Ishikawa (cell line): Measurements from ENCODE around the gene PBX1.

Experiments used
- CEBPB ChIP-seq: IDR thresholded peaks from 2 replicates; pipeline ENCODE4 v1.6.1; 2012
- CREB1 ChIP-seq: IDR thresholded peaks from 2 replicates; pipeline ENCODE4 v1.6.1; 2012; ENCODE audit warnings: low read depth
- EGR1 ChIP-seq: IDR thresholded peaks from 2 replicates; pipeline ENCODE4 v1.6.1; 2012
- EP300 ChIP-seq: IDR thresholded peaks from 2 replicates; pipeline ENCODE4 v1.6.1; 2012; ENCODE audit warnings: borderline replicate concordance
- FOXM1 ChIP-seq: IDR thresholded peaks from 2 replicates; pipeline ENCODE4 v1.6.1; 2012; ENCODE audit warnings: low read depth, borderline replicate concordance
- RAD21 ChIP-seq: IDR thresholded peaks from 2 replicates; pipeline ENCODE4 v1.6.1; 2012; ENCODE audit warnings: low read depth
- TAF1 ChIP-seq: IDR thresholded peaks from 2 replicates; pipeline ENCODE4 v1.6.1; 2012; ENCODE audit warnings: low read depth, mild to moderate bottlenecking
- TCF12 ChIP-seq: IDR thresholded peaks from 2 replicates; pipeline ENCODE4 v1.6.1; 2012; ENCODE audit warnings: low read depth
- TEAD4 ChIP-seq: IDR thresholded peaks from 2 replicates; pipeline ENCODE4 v1.6.1; 2012
- YY1 ChIP-seq: IDR thresholded peaks from 2 replicates; pipeline ENCODE4 v1.6.1; 2012; ENCODE audit warnings: low read depth
- ZBTB7A ChIP-seq: IDR thresholded peaks from 2 replicates; pipeline ENCODE4 v1.6.1; 2012; ENCODE audit warnings: low read depth
- TF ChIP-seq, protein P1 (sequence below): IDR thresholded peaks from 2 replicates; pipeline ENCODE4 v1.6.1; 2012; ENCODE audit warnings: low read depth, mild to moderate bottlenecking
- TF ChIP-seq, protein P2 (sequence below): IDR thresholded peaks from 2 replicates; pipeline ENCODE4 v1.6.1; 2012
- TF ChIP-seq, protein P3 (sequence below): IDR thresholded peaks from 2 replicates; pipeline ENCODE4 v1.6.1; 2012

PBX1 gene

DNA sequence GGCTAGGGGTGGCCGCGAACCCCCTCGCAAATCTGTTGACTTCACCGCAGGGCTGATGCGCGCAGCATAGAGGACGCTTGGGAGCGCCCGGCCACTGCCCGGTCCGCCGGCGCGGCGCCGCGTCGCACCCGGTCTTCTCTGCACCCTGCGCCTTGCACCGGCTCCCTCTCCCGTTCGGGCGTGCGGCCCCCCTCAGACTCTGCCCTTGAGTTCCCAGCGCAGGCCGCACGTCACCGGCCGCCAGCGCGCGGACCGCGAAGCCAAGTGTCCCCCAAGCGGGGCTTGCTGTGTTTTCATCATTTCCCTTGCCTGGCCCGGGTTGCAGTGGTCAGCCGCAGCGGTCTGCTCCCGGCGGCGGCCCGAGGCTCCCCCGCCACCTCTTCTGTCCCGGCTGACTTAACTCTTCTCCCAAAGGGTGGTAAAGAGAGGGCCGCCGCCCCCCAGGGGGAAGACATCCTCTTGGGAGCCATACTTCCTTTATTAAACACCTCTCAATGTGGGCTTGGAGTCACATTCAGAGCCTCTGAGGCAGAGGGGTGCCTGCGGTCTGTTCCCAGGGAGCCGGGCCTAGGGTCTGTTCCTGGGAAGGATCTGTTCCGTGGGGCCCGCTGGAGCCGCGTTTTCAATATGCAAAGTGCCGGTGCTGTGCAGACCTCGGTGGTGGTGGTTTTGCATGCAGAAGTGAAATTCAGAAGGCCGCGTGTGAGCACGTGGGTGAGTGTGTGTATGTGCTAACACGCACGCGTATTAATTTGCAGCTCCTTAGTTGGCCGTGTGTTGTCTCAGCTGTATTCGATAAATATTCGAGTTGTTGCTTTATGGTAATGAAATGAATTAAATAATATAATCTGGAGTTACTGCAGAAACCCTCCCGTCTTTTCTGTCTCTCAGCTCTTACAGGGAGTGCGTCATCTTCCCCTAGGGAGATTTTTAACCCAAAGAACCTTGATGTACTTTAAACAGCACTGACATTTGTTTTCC lies 17.6 kb downstream of the PBX1 start:
- TF ChIP-seq EGR1: no peak
- no peak for TF ChIP-seq EP300
- TF ChIP-seq, protein P1, sequence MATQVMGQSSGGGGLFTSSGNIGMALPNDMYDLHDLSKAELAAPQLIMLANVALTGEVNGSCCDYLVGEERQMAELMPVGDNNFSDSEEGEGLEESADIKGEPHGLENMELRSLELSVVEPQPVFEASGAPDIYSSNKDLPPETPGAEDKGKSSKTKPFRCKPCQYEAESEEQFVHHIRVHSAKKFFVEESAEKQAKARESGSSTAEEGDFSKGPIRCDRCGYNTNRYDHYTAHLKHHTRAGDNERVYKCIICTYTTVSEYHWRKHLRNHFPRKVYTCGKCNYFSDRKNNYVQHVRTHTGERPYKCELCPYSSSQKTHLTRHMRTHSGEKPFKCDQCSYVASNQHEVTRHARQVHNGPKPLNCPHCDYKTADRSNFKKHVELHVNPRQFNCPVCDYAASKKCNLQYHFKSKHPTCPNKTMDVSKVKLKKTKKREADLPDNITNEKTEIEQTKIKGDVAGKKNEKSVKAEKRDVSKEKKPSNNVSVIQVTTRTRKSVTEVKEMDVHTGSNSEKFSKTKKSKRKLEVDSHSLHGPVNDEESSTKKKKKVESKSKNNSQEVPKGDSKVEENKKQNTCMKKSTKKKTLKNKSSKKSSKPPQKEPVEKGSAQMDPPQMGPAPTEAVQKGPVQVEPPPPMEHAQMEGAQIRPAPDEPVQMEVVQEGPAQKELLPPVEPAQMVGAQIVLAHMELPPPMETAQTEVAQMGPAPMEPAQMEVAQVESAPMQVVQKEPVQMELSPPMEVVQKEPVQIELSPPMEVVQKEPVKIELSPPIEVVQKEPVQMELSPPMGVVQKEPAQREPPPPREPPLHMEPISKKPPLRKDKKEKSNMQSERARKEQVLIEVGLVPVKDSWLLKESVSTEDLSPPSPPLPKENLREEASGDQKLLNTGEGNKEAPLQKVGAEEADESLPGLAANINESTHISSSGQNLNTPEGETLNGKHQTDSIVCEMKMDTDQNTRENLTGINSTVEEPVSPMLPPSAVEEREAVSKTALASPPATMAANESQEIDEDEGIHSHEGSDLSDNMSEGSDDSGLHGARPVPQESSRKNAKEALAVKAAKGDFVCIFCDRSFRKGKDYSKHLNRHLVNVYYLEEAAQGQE: no peak
- TF ChIP-seq YY1: no peak
- no peak for TF ChIP-seq TCF12
- no peak for TF ChIP-seq TAF1
- TF ChIP-seq, protein P2, sequence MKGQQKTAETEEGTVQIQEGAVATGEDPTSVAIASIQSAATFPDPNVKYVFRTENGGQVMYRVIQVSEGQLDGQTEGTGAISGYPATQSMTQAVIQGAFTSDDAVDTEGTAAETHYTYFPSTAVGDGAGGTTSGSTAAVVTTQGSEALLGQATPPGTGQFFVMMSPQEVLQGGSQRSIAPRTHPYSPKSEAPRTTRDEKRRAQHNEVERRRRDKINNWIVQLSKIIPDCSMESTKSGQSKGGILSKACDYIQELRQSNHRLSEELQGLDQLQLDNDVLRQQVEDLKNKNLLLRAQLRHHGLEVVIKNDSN: no peak

DNA sequence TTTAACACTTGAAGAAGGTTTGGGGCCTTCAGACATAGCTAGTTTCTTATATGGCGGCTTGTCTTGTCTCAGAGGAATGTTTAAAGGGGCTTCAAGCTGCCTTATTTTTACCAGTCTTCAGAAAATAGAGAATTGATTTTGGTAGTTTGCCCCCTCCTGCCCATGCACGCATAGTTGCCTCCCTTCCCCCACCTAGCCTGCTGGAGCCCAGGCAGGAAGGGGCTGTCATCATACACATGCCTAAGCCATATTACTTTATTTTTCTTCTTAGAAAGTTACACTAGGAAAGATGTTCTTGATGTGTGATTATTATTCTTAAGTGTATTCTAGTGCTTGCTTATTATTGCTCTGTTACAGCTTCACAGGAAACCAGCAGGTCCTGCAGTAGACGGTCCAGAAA lies 18.3 kb downstream of the PBX1 start:
- TF ChIP-seq, protein P2: no peak
- TF ChIP-seq ZBTB7A: no peak
- TF ChIP-seq, protein P1: no peak
- no peak for TF ChIP-seq TEAD4
- TF ChIP-seq CEBPB: no peak
- TF ChIP-seq RAD21: no peak
- TF ChIP-seq, protein P3, sequence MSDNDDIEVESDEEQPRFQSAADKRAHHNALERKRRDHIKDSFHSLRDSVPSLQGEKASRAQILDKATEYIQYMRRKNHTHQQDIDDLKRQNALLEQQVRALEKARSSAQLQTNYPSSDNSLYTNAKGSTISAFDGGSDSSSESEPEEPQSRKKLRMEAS: no peak
- no peak for TF ChIP-seq EGR1
- no peak for TF ChIP-seq TAF1

DNA sequence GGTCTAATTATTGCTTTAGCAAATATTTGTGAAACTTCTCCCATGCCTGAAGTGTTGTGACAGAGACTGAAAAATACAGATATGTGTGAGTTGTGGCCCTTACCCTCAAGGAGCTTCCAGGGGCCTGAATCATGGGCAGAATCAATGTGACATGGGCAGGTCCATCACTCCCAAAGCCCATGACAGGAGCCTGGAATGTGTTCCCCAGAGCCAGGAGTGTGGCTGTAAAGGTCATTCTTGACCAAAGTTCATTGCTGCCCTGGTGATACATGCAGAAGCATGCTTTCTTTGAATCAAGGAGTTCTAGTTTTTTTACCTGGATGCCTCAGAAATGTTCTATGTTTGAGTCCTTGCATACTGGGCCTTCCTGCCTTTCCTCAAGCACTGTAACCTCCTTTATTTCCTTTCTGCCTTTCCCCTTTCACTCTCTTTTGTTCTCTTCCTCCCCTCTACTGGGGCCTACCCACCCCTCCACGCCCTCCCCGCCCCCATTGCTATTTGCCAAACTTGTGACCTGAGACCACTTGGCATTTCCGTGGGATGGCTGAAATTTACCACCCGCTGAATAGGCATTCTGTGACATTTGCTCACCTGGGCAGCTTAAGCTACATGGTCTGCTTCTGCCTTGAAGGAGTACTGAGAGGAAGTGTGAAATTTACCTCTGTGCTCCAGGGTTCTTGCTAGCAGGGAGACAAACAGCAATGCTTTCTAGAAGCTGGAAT lies 19.7 kb downstream of the PBX1 start:
- TF ChIP-seq TCF12: no peak
- peak; percentile 50; the same call in 1 of the 2 replicates for TF ChIP-seq TEAD4
- no peak for TF ChIP-seq CEBPB
- TF ChIP-seq EGR1: no peak
- no peak for TF ChIP-seq FOXM1
- 0 out of 2 replicates have a peak, but pooled peaks have one; percentile 32 for TF ChIP-seq ZBTB7A
- TF ChIP-seq CREB1: no peak
- TF ChIP-seq, protein P3: 0 out of 2 replicates have a peak, but pooled peaks have one; percentile 13

DNA sequence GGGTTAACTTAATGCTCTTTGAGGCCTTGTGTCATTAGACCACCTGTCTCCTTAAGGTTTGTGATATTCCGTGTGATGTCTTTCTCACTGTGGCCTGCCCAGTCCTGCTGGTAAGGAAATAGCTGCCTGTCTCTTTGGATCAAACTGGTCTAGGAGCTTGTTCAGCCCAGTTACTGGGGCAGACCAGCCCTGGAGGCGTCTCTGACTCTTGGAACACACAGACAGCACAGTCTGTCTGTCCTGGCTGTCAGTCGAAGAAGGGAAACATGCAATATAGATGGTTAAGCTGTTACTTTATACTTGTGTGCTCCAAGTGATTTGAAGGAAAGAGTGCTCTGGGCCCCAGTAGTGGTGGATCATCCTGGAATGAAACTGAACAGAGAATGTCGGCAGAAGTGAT lies 20.4 kb downstream of the PBX1 start:
- TF ChIP-seq TAF1 (no peak), ZBTB7A (0 out of 2 replicates have a peak, but pooled peaks have one; percentile 9)

DNA sequence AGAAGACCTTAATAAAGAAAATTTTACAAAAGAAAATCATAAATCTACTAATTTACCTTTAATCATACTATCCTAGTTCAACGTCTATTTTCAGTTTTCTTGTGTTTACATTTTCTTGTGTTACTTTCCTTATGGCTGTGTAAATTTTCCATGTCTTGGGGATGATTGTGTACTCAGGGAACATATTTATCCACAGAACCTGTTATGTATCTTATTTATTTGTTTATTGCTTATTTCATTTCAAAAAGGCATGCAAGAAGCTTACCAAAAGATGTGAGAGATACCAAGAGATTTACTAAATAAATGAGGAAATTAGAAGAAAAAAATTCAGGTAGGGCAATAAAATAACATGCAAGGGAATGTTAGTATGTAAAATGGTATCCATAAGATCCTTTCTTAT lies 22.8 kb downstream of the PBX1 start:
- TF ChIP-seq EP300 (no peak), TAF1 (no peak), TEAD4 (no peak)

DNA sequence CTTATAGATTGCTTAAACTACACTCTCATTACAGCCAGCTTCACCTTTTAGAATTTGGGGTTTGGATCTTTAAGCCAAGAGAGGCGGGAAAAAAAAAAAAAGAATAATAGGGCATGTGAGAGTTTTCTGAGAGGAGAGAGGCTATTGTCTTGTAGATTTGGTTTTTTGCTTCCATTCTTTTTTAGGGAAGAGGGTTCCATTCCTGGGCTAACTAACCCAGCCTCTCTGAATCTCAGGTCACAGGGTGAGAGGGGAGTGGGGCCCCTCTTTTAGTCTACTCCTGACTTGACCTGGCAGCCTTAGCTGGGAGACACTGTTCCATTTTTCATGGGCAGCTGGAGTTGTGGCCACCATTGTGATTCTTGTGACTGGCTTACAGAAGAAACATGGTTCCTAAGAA lies 24.2 kb downstream of the PBX1 start:
- no peak for TF ChIP-seq TAF1
- TF ChIP-seq YY1: no peak
